Activated CD4-positive, alpha-beta T cell treated with anti-CD3 and anti-CD28 coated beads for 1 hour (primary cell): ENCODE measurements around the gene AMIGO1.
"Not testable (repeated sequence)": the region's sequence is repeated elsewhere in the genome, so short reads cannot be mapped to it uniquely, and the experiment has no call there.

Experiments used
- DNase-seq: peaks from one replicate; pipeline ENCODE4 v3.0.0-alpha.2; 2020

Gene AMIGO1

DNA sequence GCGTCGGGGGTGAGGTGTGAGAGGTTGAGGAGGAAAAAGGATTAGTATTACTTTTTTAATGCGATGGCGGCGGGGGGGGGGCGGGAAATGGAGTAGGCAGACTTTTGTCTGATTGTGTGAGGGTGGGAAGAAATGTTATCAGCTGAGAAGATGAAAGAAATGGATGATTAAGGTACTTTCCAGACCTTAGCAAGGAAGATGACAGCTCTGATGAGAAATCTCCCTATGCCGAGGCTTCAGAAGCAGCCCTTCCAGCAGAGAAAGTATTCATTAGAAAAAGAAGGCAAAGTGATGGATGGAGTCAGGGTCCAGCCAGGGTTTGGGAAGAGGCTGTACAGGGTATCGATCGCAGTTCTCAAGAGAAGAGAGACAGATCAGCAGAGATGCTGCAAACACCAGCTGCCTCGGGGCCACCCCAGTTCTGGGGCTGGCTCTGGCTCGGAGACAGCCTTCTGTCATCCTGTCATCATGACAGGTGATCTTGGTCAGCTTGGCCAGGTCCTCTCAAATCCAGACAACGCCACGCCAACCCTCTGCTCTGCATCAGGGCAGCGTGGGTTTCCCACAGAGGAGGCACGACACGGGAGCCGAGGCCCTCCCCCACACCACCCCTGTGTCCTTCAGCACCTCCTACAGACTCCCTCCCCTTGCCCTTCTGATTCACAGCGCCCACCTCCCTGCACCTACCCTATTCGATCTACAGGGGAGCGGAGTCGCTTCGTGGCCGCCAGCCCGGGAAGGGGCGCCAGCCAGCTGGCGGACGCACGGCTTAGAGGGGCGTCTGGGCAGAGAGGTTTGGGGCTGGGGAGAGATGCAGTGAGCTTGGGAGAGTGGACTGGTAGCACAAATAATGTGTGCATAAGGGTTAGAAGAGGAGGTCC, 26.5 kb downstream of the AMIGO1 start:
- DNase-seq = peak; percentile 26

GRCh38 chr1:109482242-109482641, 27.3 kb downstream of the AMIGO1 start:
- no peak for DNase-seq

GRCh38 chr1:109481646-109482045, 27.9 kb downstream of the AMIGO1 start:
- DNase-seq = no peak

DNA sequence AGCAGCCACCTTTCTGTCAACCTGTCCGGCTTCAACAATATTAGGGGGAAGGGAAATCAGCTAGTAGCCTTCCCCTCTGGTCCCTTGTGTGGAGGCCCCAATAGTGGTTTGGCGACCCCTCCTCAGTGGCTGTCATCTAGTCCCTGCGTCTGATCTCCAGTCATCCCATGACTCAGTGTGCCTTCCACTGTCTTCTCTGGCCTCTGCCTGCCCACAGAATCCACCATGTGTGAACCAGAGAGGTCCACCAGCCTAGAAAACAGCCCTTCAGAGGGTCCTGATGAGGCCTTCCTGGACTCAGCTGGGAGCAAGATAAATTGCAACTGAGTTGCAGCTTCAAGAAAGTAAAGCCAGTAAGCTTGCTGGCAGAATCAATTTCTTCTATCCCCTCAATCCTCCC, 29.6 kb downstream of the AMIGO1 start:
- no peak for DNase-seq

GRCh38 chr1:109479311-109479710, 30.2 kb downstream of the AMIGO1 start:
- DNase-seq = no peak

DNA sequence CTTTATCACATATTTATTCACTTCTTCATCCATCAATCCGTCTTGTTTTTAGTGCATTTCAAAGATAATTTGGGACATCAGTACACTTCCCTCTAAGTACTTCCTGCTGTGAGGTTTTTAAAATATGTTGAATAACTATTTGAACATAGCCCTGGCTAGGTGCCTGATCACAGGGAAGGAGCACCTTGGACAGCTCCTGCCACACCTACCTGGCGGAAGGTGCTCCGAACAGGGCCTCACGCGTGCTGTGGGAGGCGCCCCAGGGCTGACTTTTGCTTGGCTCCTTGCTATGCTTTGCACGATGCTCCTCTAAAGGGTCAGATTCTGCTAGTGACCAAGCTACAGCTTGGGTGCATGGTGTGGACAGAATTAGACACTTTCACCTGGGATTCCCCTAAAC, 30.7 kb downstream of the AMIGO1 start:
- no peak for DNase-seq

- no peak for DNase-seq
These were observed 31.7 kb downstream of the AMIGO1 start for GRCh38 chr1:109477821-109478220.

GRCh38 chr1:109476825-109477224, 32.7 kb downstream of the AMIGO1 start:
- DNase-seq = no peak

GRCh38 chr1:109475261-109475660, 34.3 kb downstream of the AMIGO1 start:
- no peak for DNase-seq

GRCh38 chr1:109474697-109475096, 34.8 kb downstream of the AMIGO1 start:
- DNase-seq = no peak

GRCh38 chr1:109473284-109474057, 36.1 kb downstream of the AMIGO1 start:
- DNase-seq = not testable (repeated sequence)

DNA sequence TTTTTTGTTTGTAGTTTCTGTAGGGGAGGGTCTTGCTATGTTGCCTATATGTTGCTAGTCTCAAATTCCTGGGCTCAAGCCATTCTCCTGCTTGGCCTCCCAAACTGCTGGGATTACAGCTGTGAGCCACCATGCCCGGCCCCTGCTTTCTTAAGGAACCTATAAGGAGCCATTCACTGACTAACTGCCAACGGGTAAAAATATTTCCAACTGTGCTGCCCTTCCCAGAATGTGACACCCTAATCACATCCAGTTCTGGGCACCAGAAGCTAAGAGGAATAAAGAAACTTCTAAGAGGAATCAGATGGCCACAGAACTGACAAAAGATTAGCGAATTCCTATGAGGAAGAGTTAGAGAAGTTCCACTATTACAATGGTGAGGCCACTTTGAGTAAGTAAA, 36.7 kb downstream of the AMIGO1 start:
- no peak for DNase-seq

DNA sequence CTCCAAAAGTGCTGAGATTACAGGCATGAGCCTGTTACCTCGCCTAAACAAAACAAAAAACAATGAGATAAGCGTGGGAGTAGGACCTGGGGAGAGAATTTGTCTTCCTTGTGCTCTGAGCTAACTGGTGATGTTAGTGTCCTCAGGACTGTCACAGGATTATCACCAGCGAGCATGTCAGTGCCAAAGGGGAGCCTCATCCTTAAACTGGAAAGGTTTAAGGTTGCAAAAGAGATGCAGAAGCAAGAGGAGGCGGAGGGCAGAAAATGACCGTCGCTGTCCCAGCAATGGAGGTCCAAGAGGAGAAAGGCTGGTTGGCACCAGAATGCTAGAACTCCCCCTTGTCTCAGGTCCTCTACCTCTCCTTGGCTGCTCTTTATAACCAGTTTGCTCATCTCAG, 39.3 kb downstream of the AMIGO1 start:
- DNase-seq = no peak

- DNase-seq = no peak
These were observed 40.6 kb downstream of the AMIGO1 start for GRCh38 chr1:109468903-109469302.

DNA sequence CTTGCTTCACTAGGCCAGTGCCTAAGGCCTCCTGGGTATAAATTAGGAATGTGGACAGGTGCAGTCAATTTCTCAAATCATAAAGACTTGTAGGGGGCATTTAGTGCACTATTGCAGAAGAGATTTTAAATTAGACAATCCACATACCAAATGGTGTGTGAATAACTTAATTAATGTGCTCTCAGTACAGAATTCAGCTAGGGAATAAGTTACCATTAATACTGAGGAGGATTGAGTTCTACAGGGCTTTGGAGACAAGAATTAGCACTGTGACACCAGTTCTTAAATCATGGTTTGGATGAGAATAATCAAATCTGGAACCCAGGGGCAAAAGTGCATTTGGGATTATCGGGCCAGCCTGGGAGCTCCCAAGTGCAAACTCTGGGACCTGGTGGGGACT, 41.5 kb downstream of the AMIGO1 start:
- DNase-seq = no peak

GRCh38 chr1:109467301-109467777, 42.2 kb downstream of the AMIGO1 start:
- no peak for DNase-seq

GRCh38 chr1:109466452-109467300, 42.9 kb downstream of the AMIGO1 start, which contains the start of gene SYPL2:
Gene SYPL2, plus strand, starts transcription at chr1:109466546. Its CDS starts 298 bp downstream, at chr1:109466844.
- DNase-seq = no peak

DNA sequence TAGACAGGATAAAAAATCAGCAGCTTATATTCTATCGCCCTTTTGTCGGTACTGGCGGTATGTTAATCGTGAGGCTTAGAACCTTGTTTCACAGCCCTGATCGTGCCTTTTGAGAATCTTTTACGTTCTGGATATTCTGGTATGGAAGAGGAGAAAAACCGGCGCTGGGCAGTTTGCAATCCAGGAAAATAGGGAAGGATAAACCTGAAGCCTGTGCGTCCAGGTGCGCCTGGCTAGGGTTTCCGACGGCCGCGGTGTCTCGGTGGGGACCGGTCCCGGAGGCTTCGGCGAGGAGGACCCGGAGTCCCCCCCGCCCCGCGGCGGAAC, 43.4 kb downstream of the AMIGO1 start:
- DNase-seq = no peak

DNA sequence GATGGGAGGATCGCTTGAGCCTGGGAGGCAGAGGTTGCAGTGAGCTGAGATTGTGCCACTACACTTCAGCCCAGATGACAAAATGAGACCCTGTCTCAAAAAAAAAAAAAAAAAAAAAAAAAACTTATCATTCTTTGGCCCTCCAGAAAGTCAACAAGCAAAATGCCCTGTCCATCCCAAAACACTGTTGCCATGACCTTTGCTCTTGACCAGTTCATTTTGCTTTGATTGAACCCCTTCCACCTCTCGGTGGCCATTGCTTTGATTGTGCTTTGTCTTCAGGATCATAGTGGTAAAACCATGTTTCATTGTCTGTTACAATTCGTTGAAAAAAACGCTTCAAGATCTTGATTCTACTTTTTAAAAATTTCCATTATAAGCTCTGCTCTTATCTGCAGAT, 51.7 kb downstream of the AMIGO1 start:
- no peak for DNase-seq

GRCh38 chr1:109454497-109455133, 54.9 kb downstream of the AMIGO1 start:
- DNase-seq = no peak
